ENCODE data around the gene PVR.
"Not testable (repeated sequence)": the region's sequence is repeated elsewhere in the genome, so short reads cannot be mapped to it uniquely, and the experiment has no call there.

Gene PVR

GRCh38 chr19:44620667-44621066, 23.0 kb upstream of the PVR start:
- DNase-seq: no peak

GRCh38 chr19:44621367-44621766, 22.3 kb upstream of the PVR start:
- no peak for DNase-seq

GRCh38 chr19:44623080-44623479, 20.6 kb upstream of the PVR start:
- no peak for DNase-seq

GRCh38 chr19:44623626-44624025, 20.1 kb upstream of the PVR start:
- DNase-seq: no peak

GRCh38 chr19:44624840-44625354, 18.8 kb upstream of the PVR start:
- no peak for DNase-seq

GRCh38 chr19:44625637-44626036, 18.1 kb upstream of the PVR start:
- not testable (repeated sequence) for DNase-seq

GRCh38 chr19:44626048-44626624, 17.6 kb upstream of the PVR start:
- DNase-seq: no peak

GRCh38 chr19:44627631-44628030, 16.1 kb upstream of the PVR start:
- DNase-seq: no peak

GRCh38 chr19:44628793-44629192, 14.9 kb upstream of the PVR start:
- DNase-seq: no peak

- not testable (repeated sequence) for DNase-seq
Observed at GRCh38 chr19:44631611-44632010, 12.1 kb upstream of the PVR start.

GRCh38 chr19:44634058-44634457, 9.7 kb upstream of the PVR start:
- not testable (repeated sequence) for DNase-seq

- DNase-seq: no peak
Observed at GRCh38 chr19:44634785-44635184, 8.9 kb upstream of the PVR start.

- DNase-seq: no peak
Observed at GRCh38 chr19:44635581-44636438, 7.9 kb upstream of the PVR start.

GRCh38 chr19:44636439-44637389, 7.0 kb upstream of the PVR start:
- DNase-seq: no peak

- no peak for DNase-seq
Observed at GRCh38 chr19:44637390-44637764, 6.3 kb upstream of the PVR start.

GRCh38 chr19:44640518-44640917, 3.2 kb upstream of the PVR start:
- no peak for DNase-seq

- no peak for DNase-seq
Observed at GRCh38 chr19:44641501-44642265, 2.0 kb upstream of the PVR start.

GRCh38 chr19:44642377-44642776, 1.3 kb upstream of the PVR start:
- DNase-seq: no peak

GRCh38 chr19:44644402-44645016, 799 bp downstream of the PVR start:
- peak; percentile 43 for DNase-seq

- no peak for DNase-seq
Observed at GRCh38 chr19:44645407-44646048, 1.8 kb downstream of the PVR start.

GRCh38 chr19:44646049-44646416, 2.3 kb downstream of the PVR start:
- no peak for DNase-seq

GRCh38 chr19:44647144-44647543, 3.4 kb downstream of the PVR start:
- DNase-seq: no peak
